Measurements from ENCODE around the gene PRKCB. TPM values are rescaled to one million over a fixed set of nuclear protein-coding genes. Genes with fewer than 3 reads are reported as not detected.

The PRKCB gene
- total RNA-seq, 3 donors from 2014 or later, result 41.4 to 66.8 (median 63.3) TPM

DNA sequence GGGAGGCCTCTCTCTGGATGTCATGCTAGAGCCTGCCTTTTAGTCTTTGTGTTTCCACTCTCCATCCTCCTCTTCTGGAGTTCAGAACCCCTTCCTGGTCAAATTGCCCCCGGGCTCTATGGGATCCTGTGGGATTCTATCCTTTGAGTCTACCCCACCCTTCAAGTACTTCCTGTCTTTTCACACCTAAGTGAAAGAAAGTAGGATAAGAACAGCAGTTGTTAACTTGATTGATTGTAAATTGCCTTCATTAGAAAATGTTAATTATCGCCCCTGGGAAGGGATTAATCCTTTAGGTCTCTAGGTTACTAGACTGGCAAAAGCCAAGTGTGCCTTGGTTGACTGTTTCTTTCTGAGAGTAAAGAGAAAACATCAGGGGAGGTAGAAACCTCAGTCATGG is 30.1 kb downstream of the PRKCB start:
- no peak overlapping the region for H3K4me3 Mint-ChIP-seq
- H3K4me1 Mint-ChIP-seq (ENCODE audit: low read depth), result peaks cover 82% of the 10 kb centered on the region
- no peak for ATAC-seq
- H3K27me3 Mint-ChIP-seq (ENCODE audit: low read depth), result no peaks in the 10 kb centered on the region
- peaks cover 3% of the 10 kb centered on the region for H3K36me3 Mint-ChIP-seq (ENCODE audit: insufficient read depth)
- DNase-seq, result no peak
- H3K9me3 Mint-ChIP-seq, result no peaks in the 10 kb centered on the region

DNA sequence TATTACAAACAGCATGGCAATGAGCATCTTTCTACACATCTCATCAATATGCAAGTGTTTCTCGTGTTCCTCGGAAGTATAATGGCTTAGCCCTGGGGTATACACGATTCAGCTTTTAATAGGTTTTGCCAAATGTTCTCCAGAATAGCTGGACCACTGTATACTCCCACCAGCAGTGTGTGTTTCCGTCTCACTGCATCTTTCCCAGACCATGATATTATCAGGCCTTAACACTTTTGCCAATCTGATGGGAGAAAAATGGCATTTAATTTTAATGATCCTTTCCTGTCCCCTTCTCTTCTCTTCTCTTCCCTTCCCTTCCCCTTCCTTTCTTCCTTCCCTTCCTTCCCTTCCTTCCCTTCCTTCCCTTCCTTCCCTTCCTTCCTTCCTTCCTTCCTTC is 30.8 kb downstream of the PRKCB start:
- Mint-ChIP-seq H3K9me3 (no peaks in the 10 kb centered on the region), H3K27me3 (ENCODE audit: low read depth) (no peaks in the 10 kb centered on the region), H3K4me1 (ENCODE audit: low read depth) (peaks cover 85% of the 10 kb centered on the region), H3K4me3 (no peak overlapping the region), H3K36me3 (ENCODE audit: insufficient read depth) (peaks cover 3% of the 10 kb centered on the region)
- no peak for DNase-seq
- ATAC-seq, result no peak

DNA sequence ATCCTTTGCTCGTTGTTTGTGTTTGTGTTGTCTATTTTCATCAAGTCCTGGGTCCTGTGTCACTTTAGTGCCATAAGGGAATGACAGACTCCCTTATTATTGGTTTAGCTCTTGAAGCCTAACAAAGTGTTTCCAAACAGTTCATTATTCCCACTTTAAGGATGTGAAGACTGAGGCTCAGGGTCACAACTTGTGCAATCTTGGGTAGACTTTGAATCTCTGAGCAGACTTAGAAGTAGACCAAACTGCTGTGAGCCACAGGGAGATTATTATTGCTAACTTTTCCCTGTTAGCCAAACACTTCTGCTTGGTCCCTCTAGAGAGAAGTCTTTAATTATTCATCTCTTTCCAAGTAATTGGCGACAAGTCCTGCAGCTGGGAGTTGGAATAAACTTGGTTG is 31.8 kb downstream of the PRKCB start:
- DNase-seq (no peak), ATAC-seq (no peak)
- no peaks in the 10 kb centered on the region for H3K9me3 Mint-ChIP-seq
- H3K27me3 Mint-ChIP-seq (ENCODE audit: low read depth), result no peaks in the 10 kb centered on the region
- H3K4me1 Mint-ChIP-seq (ENCODE audit: low read depth), result peaks cover 78% of the 10 kb centered on the region
- peaks cover 3% of the 10 kb centered on the region for H3K36me3 Mint-ChIP-seq (ENCODE audit: insufficient read depth)
- H3K4me3 Mint-ChIP-seq, result no peak overlapping the region

DNA sequence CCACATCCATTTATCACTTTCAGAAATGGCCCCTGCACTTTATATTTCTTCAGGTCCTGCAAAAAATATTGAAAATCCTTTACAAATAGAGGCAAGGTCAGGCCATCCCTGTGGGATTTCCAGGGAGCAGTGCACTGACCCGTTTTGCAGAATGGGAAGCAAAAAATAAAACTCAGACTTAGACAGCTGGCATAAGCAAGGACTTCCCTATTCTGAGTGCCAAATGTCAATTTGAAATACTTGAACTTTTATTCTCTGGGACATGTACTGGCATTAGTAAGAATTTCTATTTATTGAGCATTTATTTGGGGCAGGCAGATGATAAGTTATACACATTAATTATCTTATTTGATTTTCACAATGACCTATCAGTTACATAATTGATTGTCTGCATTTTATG is 32.4 kb downstream of the PRKCB start:
- H3K9me3 Mint-ChIP-seq, result no peaks in the 10 kb centered on the region
- peaks cover 76% of the 10 kb centered on the region for H3K4me1 Mint-ChIP-seq (ENCODE audit: low read depth)
- no peak for ATAC-seq
- no peak for DNase-seq
- no peak overlapping the region for H3K4me3 Mint-ChIP-seq
- peaks cover 3% of the 10 kb centered on the region for H3K36me3 Mint-ChIP-seq (ENCODE audit: insufficient read depth)
- H3K27me3 Mint-ChIP-seq (ENCODE audit: low read depth), result no peaks in the 10 kb centered on the region

DNA sequence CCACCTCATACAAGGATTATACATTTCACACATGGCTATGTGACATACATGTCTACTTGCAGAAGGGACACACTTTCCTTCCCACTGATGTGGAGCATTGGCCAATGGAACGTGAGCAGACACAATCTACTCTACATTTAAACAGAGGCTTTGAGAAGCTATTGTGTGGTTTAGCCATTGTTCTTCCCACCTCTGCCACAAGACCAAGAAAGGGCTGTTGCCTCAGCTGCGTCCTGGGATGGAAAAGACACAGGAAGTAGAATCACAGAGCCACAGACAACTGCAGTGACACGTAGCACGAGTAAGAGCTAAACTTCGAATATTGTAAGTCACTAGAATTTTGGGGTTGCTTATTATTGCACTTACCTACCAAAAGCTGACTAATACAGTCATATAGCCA is 33.3 kb downstream of the PRKCB start:
- H3K36me3 Mint-ChIP-seq (ENCODE audit: insufficient read depth), result peaks cover 3% of the 10 kb centered on the region
- no peak for DNase-seq
- peak; percentile 60 to 82 for ATAC-seq
- peaks cover 74% of the 10 kb centered on the region for H3K4me1 Mint-ChIP-seq (ENCODE audit: low read depth)
- H3K27me3 Mint-ChIP-seq (ENCODE audit: low read depth), result no peaks in the 10 kb centered on the region
- H3K9me3 Mint-ChIP-seq, result no peaks in the 10 kb centered on the region
- H3K4me3 Mint-ChIP-seq, result no peak overlapping the region

DNA sequence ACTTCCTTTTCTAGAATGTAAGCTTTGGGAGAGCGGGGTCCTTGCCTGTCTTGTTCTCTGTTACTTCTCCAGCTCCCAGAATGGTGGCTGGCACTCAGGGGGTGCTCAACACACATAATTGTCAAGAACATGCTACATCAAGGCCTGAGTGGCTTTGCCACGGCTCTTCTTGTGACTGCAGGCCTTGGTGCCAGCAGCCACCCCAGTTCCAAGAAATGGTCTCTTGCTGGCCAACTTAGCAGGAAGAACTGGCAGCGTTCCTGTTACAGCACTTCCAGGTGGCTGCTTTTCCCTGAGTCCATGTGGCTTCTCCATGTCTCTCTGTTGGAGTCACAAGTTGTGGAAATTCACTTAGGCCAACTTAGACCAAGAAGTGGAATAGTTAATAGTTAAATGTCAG is 36.1 kb downstream of the PRKCB start:
- Mint-ChIP-seq H3K27me3 (ENCODE audit: low read depth) (no peaks in the 10 kb centered on the region), H3K9me3 (no peaks in the 10 kb centered on the region), H3K4me1 (ENCODE audit: low read depth) (peaks cover 71% of the 10 kb centered on the region), H3K4me3 (no peak overlapping the region), H3K36me3 (ENCODE audit: insufficient read depth) (peaks cover 3% of the 10 kb centered on the region)
- ATAC-seq (no peak), DNase-seq (no peak)

DNA sequence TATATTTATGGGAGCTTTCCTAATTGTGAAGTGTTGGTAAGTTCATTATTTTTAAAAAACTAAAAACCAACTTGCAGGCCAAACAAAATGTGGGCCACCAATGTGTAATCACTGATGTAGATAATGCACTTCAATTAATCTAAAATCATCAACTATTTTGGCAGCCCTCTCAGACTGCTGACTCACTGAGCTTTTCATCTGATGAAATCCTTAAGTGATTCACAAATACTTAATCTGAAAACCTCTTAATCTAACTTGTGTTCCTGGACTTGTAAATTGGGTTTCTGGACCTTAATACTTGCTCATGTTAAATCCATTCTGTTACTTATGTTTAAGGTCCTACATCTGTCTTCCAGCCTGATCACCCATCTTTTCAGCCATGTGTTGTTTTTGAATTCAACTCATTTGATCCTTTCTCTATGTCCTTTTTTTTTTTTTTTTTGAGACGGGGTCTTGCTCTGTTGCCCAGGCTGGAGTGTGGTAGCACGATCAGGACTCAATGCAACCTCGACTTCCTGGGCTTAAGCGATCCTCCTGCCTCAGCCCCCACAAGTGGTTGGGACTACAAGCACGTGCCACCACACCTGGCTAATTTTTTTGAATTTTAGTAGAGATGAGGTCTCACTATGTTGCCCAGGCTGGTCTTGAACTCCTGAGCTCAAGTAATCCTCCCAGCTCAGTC is 39.0 kb downstream of the PRKCB start:
- Mint-ChIP-seq H3K4me3 (no peak overlapping the region), H3K36me3 (ENCODE audit: insufficient read depth) (peaks cover 3% of the 10 kb centered on the region), H3K27me3 (ENCODE audit: low read depth) (no peaks in the 10 kb centered on the region), H3K4me1 (ENCODE audit: low read depth) (peaks cover 70% of the 10 kb centered on the region), H3K9me3 (no peaks in the 10 kb centered on the region)
- ATAC-seq (peak; percentile 50 to 53), DNase-seq (no peak)

DNA sequence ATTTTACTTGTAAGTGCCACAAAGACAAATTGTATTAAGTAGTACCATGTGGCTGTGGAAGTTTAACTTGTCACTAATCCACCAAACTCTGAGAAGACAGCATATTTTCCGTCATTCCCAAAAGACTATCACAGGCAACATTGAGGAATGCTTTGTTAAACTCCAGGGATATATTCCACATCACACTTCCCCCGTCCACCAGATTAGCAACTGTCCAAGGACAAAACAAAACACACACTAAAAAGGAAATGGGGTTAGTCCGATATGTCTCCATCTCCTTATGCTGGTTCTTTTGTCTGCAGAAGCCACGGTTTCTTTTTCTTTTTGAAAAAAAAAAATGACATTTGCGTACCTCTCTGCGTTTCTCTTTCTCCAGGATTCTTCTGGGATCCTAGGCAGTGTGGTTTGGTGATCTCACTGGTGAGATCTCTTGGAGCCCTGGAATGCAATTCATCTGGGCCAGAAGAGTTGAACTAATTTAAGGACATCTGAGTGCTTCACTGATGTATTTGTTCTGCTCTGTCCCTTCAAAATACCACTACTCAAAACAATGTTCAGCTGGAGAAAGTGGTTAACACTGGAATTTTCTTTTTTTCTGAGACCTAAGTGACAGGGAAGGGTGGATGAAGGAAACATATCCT is 40.6 kb downstream of the PRKCB start:
- Mint-ChIP-seq H3K27me3 (ENCODE audit: low read depth) (no peaks in the 10 kb centered on the region), H3K9me3 (no peaks in the 10 kb centered on the region), H3K4me3 (no peak overlapping the region), H3K4me1 (ENCODE audit: low read depth) (peaks cover 71% of the 10 kb centered on the region), H3K36me3 (ENCODE audit: insufficient read depth) (no peaks in the 10 kb centered on the region)
- DNase-seq (no peak), ATAC-seq (no peak)

DNA sequence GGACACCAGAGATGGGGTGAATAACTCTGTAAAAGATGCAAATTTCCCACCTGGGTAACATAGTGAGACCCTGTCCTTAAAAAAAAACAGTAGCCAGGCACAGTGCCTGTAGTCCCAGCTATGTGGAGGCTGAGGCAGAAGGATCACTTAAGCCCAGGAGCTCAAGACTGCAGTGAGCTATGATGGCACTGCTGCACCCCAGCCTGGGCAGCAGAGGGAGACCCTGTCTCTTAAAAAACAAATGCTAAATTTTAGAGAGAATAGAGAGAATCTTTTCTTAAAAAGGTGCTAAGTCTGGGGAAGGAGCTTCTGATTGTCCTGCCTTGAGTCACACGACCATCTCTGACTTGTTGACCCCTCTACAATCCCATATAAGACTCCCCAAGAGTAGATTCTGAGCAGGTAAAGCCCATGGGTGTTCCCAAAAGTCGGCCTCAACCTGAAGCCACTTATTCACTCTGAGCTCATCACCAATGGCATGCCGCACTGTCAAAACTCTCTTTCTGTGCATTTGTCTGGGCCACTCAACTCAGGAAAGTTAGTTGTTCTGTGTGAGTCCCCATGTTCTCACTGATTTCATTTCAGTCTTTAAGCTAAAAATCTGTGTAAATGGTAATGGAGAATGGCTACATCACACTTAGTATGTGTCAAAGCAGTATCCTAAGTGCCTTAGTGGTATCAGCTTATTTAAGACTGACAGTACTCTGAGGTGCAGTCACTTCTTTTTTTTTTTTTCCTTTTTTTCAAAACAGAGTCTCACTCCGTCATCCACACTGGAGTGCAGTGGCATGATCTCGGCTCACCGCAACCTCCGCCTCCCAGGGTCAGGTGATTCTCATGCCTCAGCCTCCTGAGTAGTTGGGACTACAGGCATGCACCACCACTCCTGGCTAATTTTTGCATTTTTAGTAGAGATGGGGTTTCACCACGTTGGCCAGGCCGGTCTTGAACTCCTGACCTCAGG is 41.6 kb downstream of the PRKCB start:
- Mint-ChIP-seq H3K9me3 (no peaks in the 10 kb centered on the region), H3K27me3 (ENCODE audit: low read depth) (no peaks in the 10 kb centered on the region), H3K36me3 (ENCODE audit: insufficient read depth) (no peaks in the 10 kb centered on the region), H3K4me3 (no peak overlapping the region), H3K4me1 (ENCODE audit: low read depth) (peaks cover 76% of the 10 kb centered on the region)
- DNase-seq, result no peak
- peak; percentile 53 to 68 for ATAC-seq

DNA sequence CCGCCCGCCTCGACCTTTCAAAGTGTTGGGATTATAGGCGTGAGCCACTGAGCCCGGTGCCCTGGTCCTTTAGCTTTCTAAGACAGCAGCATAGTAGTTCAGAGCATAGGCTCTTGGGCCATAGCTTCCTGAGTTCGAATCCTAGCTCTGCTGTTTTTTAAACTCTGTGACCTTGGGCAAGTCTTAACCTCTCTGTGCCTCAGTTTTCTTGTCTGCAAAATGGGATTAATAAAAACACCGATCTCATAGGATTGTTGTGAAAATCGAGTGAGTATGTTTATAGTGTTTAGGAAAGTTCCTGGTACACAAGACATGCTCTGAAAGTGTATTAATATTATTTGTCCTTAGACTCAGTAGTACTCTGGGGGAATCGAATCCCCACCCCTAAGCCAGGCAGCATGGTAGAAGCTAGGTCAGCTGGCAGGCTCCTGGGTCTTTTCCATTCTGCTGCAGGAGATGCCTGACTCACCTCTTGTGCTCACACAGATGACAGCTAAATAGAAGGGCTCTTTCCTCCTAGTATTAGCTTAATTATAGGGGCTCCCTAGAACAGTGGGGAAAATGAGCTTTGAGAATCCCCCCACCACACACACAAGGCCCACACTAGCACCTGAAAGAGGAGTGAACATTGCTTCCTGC is 44.1 kb downstream of the PRKCB start:
- Mint-ChIP-seq H3K27me3 (ENCODE audit: low read depth) (no peaks in the 10 kb centered on the region), H3K36me3 (ENCODE audit: insufficient read depth) (peaks cover 16% of the 10 kb centered on the region), H3K9me3 (no peaks in the 10 kb centered on the region), H3K4me3 (no peak overlapping the region), H3K4me1 (ENCODE audit: low read depth) (peaks cover 79% of the 10 kb centered on the region)
- ATAC-seq, result no peak
- DNase-seq, result no peak

DNA sequence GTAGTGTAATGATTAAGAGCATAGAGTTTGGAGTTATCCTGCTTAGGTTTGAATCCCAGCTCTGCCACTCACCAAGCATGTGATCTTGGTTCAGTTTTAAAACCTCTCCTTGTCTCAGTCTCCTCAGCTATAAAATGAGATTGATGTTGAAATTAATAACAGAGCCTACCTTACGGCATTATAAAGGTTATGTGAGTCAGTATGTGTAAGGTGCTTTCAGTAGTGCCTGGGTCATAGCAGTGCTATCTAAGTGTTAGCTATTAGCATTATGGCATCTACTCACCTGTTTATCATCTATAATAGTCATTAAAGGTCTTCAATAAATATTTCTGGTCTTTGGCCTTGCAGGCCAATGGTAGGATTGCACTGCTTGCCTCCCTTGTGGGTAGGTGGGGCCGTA is 53.4 kb downstream of the PRKCB start:
- Mint-ChIP-seq H3K36me3 (ENCODE audit: insufficient read depth) (peaks cover 26% of the 10 kb centered on the region), H3K9me3 (no peaks in the 10 kb centered on the region), H3K4me1 (ENCODE audit: low read depth) (peaks cover 46% of the 10 kb centered on the region), H3K27me3 (ENCODE audit: low read depth) (no peaks in the 10 kb centered on the region), H3K4me3 (no peak overlapping the region)
- DNase-seq (no peak), ATAC-seq (peak in 1 of 2 donors; percentile 43)

DNA sequence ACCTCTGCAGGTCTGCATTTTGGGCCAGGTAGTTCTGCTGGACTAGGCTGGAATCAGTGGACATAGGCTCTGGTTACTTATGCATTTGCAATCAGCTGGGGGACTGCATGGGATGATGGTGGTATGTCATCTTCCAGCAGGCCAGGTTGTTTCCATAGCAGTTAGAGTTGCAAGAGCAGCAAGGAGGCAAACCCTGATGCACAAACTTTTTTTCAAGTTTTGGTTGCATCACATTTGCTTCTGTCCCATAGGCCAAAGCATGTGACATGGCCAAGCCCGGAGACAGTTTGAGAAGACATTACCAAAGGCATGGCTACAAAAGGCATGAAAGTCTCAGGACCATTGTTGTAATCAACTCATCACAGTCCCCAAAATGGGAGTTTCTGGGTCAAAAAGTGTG is 58.2 kb downstream of the PRKCB start:
- Mint-ChIP-seq H3K27me3 (ENCODE audit: low read depth) (no peaks in the 10 kb centered on the region), H3K9me3 (no peaks in the 10 kb centered on the region), H3K4me3 (no peak overlapping the region), H3K36me3 (ENCODE audit: insufficient read depth) (peaks cover 20% of the 10 kb centered on the region), H3K4me1 (ENCODE audit: low read depth) (peaks cover 60% of the 10 kb centered on the region)
- no peak for DNase-seq
- ATAC-seq, result no peak

DNA sequence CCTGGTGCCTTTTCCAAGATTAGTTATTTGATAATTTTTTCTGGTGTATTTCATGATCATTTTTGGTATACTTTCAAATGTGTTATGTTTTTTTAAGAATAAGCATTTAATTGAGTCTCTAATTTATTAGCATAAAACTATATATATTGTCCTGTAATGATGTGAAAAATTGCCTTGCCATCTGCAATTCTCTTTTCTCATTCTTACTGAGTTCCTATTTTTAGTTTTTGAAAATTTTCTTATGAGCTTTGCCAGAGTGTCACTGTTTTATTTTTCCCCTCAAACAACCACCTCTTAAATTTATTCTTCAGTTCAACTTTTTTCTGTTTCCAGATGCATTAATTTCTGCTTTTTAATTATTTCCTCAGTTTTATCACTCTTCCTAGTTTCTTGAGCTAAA is 59.3 kb downstream of the PRKCB start:
- H3K36me3 Mint-ChIP-seq (ENCODE audit: insufficient read depth), result peaks cover 20% of the 10 kb centered on the region
- peaks cover 58% of the 10 kb centered on the region for H3K4me1 Mint-ChIP-seq (ENCODE audit: low read depth)
- ATAC-seq (no peak), DNase-seq (no peak)
- H3K27me3 Mint-ChIP-seq (ENCODE audit: low read depth), result no peaks in the 10 kb centered on the region
- no peaks in the 10 kb centered on the region for H3K9me3 Mint-ChIP-seq
- no peak overlapping the region for H3K4me3 Mint-ChIP-seq

Data from activated T-cell treated with anti-CD3 and anti-CD28 coated beads, Interleukin-2, amount 50 U/mL, for 4 hours (primary cell).